ENCODE data around the gene STIM1. TPM values are rescaled to one million over a fixed set of nuclear protein-coding genes. Genes with fewer than 3 reads are reported as not detected.
A peak's percentile ranks its signal among the peaks of the same experiment; 100 is the strongest.

The STIM1 gene
- total and polyA plus RNA-seq, 12 donors = 11.9 to 55.7 (median 37.4) TPM

- Histone ChIP-seq H3K27me3 (no peaks in the 10 kb centered on the region), H3K9me3 (no peaks in the 10 kb centered on the region), H3K4me1 (peaks cover 9 to 91% (median 77%) of the 10 kb centered on the region in 9 donors), H3K27ac (peak overlapping the region in 1 of 10 donors; percentile 67), H3K36me3 (no peaks in the 10 kb centered on the region), H3K4me3 (no peak overlapping the region)
- intact Hi-C loops (cut with DNase I) = loop anchor here in 4 of 10 donors (10.0 kb wide), 4 partner anchors 78 to 122 kb away; partner anchors contain the start of gene STIM1 (in 2 of the 4)
- ATAC-seq = no peak
- 55% methylated on average over 1 of the region's 1 CpG for WGBS, 2 donors
- no peak for DNase-seq
- TF ChIP-seq CTCF (IDR thresholded peaks at IDR 0.05) = no peak
Observed at GRCh38 chr11:3942956-3943497, 87.6 kb downstream of the STIM1 start.

GRCh38 chr11:3944198-3944597, 88.7 kb downstream of the STIM1 start:
- WGBS, 2 donors = 36 to 47% methylated on average over 1 of the region's 1 CpG
- DNase-seq = no peak
- H3K4me1 ChIP-seq = peaks cover 9 to 95% (median 79%) of the 10 kb centered on the region in 9 donors
- no peaks in the 10 kb centered on the region for H3K27me3 ChIP-seq
- intact Hi-C loops (cut with DNase I) = loop anchor here in 4 of 10 donors (10.0 kb wide), 4 partner anchors 79 to 121 kb away; partner anchors contain the start of gene STIM1 (in 2 of the 4)
- TF ChIP-seq CTCF (IDR thresholded peaks at IDR 0.05) = no peak
- H3K36me3 ChIP-seq = no peaks in the 10 kb centered on the region
- ATAC-seq = peak in 5 of 8 donors; percentile 26 to 71 (median 36)
- no peak overlapping the region for H3K4me3 ChIP-seq
- H3K27ac ChIP-seq = peak overlapping the region in 5 of 10 donors; percentile 2 to 67 (median 33)
- no peaks in the 10 kb centered on the region for H3K9me3 ChIP-seq

- intact Hi-C loops (cut with DNase I) = loop anchor here in 9 of 10 donors (5.0 to 10.0 kb wide), 6 partner anchors 82 to 118 kb away; partner anchors contain the start of gene STIM1 (in 8 of the 9)
- no peak for TF ChIP-seq CTCF (IDR thresholded peaks at IDR 0.05)
Observed at GRCh38 chr11:3946455-3947017, 91.1 kb downstream of the STIM1 start.

GRCh38 chr11:3947061-3947460, 91.6 kb downstream of the STIM1 start:
- no peak overlapping the region for H3K4me3 ChIP-seq
- H3K36me3 ChIP-seq = no peaks in the 10 kb centered on the region
- H3K27me3 ChIP-seq = no peaks in the 10 kb centered on the region
- TF ChIP-seq CTCF (IDR thresholded peaks at IDR 0.05) = no peak
- WGBS, 2 donors = 0% methylated on average over 1 of the region's 1 CpG
- ATAC-seq = peak; percentile 86 to 92 (median 90)
- H3K4me1 ChIP-seq = peaks cover 16 to 97% (median 81%) of the 10 kb centered on the region in 9 donors
- intact Hi-C loops (cut with DNase I) = loop anchor here in 9 of 10 donors (5.0 to 10.0 kb wide), 6 partner anchors 82 to 118 kb away; partner anchors contain the start of gene STIM1 (in 8 of the 9)
- no peaks in the 10 kb centered on the region for H3K9me3 ChIP-seq
- DNase-seq = peak in 1 of 2 donors; percentile 74
- H3K27ac ChIP-seq = peak overlapping the region; percentile 71 to 87 (median 77)

More at GRCh38 chr11:3946455-3947017, 91.1 kb downstream of the STIM1 start:
- 24 to 30% methylated on average over 2 of the region's 2 CpGs for WGBS, 2 donors
- Histone ChIP-seq H3K27me3 (no peaks in the 10 kb centered on the region), H3K36me3 (no peaks in the 10 kb centered on the region), H3K9me3 (no peaks in the 10 kb centered on the region), H3K4me1 (peaks cover 16 to 92% (median 79%) of the 10 kb centered on the region in 9 donors), H3K27ac (peak overlapping the region; percentile 71 to 87 (median 76)), H3K4me3 (no peak overlapping the region)
- no peak for DNase-seq
- peak; percentile 8 to 51 (median 24) for ATAC-seq

Data from heart right ventricle (tissue), 16 donors.